ENCODE results near the gene TRAF3IP1.

The TRAF3IP1 gene

GRCh38 chr2:238413368-238413767, 93.0 kb downstream of the TRAF3IP1 start:
- in situ Hi-C loops (cut with HindIII; ENCODE audit: low sequenced_read_pairs), result no loop called here
- TF ChIP-seq, protein P1, sequence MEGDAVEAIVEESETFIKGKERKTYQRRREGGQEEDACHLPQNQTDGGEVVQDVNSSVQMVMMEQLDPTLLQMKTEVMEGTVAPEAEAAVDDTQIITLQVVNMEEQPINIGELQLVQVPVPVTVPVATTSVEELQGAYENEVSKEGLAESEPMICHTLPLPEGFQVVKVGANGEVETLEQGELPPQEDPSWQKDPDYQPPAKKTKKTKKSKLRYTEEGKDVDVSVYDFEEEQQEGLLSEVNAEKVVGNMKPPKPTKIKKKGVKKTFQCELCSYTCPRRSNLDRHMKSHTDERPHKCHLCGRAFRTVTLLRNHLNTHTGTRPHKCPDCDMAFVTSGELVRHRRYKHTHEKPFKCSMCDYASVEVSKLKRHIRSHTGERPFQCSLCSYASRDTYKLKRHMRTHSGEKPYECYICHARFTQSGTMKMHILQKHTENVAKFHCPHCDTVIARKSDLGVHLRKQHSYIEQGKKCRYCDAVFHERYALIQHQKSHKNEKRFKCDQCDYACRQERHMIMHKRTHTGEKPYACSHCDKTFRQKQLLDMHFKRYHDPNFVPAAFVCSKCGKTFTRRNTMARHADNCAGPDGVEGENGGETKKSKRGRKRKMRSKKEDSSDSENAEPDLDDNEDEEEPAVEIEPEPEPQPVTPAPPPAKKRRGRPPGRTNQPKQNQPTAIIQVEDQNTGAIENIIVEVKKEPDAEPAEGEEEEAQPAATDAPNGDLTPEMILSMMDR (IDR thresholded peaks at IDR 0.05; ENCODE audit: low read depth, low read length), result no peak
- H3K4me3 ChIP-seq (ENCODE audit: low read depth, low read length), result no peak overlapping the region
- DNase-seq (ENCODE audit: low read depth, low spot score), result no peak

GRCh38 chr2:238415036-238415764, 94.9 kb downstream of the TRAF3IP1 start:
- no peak overlapping the region for H3K4me3 ChIP-seq (ENCODE audit: low read depth, low read length)
- TF ChIP-seq, protein P1 (IDR thresholded peaks at IDR 0.05; ENCODE audit: low read depth, low read length), result no peak
- no peak for DNase-seq (ENCODE audit: low read depth, low spot score)
- in situ Hi-C loops (cut with HindIII; ENCODE audit: low sequenced_read_pairs), result no loop called here

DNA sequence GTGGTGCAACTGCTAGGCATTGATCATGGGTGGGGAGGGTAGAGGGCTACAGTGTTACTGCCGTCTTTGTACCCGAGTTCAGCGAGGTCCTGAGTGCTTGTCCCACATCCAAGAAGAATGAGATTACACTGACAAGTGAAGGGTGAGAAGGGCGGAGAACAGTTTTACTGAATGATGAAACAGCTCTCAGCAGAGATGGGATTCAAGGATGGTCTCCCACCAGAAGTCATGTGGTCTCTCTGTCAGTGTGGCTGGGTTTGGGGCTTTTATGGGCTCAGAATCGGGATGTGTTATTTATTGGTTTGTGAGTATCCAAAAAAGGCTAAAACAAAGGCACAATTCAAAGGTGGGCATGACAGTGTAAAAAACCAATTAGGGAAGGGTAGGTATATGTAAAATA, 95.6 kb downstream of the TRAF3IP1 start:
- in situ Hi-C loops (cut with HindIII; ENCODE audit: low sequenced_read_pairs), result no loop called here
- no peak for DNase-seq (ENCODE audit: low read depth, low spot score)
- TF ChIP-seq, protein P1 (IDR thresholded peaks at IDR 0.05; ENCODE audit: low read depth, low read length), result no peak
- H3K4me3 ChIP-seq (ENCODE audit: low read depth, low read length), result no peak overlapping the region

DNA sequence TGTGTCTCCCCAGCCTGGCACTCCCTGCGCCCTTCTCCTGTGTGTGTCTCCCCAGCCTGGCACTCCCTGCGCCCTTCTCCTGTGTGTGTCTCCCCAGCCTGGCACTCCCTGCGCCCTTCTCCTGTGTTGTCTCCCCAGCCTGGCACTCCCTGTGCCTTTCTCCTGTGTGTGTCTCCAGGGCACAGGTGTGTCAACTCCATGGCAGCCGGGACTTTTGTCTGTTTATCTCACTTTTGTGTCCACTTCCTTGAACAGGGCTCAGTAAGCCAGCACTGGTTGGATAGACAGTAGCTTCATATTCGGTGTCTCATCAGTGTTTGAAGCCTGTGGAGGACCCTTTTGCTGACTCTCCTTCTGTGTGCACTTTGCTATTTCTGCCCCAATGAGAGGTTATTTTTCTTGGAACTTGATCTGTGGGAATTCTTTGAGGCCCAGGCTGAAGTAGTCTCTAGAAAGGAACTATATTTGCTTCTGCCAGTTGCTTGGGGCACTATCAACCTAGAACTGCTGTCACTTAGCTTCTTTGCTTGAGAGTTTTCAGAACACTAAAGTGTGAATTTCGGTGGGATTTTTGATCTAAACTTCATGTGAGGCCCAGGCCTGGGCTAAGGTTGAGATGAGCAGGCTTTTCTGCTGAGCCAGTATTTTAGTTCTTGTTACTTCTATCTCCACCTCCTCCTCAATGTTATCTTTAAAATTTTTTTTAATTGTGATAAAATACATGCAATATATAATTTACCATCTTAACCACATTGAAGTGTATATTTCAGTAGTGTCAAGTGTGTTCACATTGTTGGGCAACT, 98.1 kb downstream of the TRAF3IP1 start:
- TF ChIP-seq, protein P1 (IDR thresholded peaks at IDR 0.05; ENCODE audit: low read depth, low read length), result no peak
- in situ Hi-C loops (cut with HindIII; ENCODE audit: low sequenced_read_pairs), result no loop called here
- no peak overlapping the region for H3K4me3 ChIP-seq (ENCODE audit: low read depth, low read length)
- DNase-seq (ENCODE audit: low read depth, low spot score), result peak; percentile 69

- DNase-seq (ENCODE audit: low read depth, low spot score), result no peak
- H3K4me3 ChIP-seq (ENCODE audit: low read depth, low read length), result no peak overlapping the region
- TF ChIP-seq, protein P1 (IDR thresholded peaks at IDR 0.05; ENCODE audit: low read depth, low read length), result no peak
- in situ Hi-C loops (cut with HindIII; ENCODE audit: low sequenced_read_pairs), result no loop called here
Measured at GRCh38 chr2:238418999-238419546, 98.8 kb downstream of the TRAF3IP1 start.

GRCh38 chr2:238420442-238420841, 100.1 kb downstream of the TRAF3IP1 start:
- DNase-seq (ENCODE audit: low read depth, low spot score), result no peak
- TF ChIP-seq, protein P1 (IDR thresholded peaks at IDR 0.05; ENCODE audit: low read depth, low read length), result no peak
- no peak overlapping the region for H3K4me3 ChIP-seq (ENCODE audit: low read depth, low read length)
- in situ Hi-C loops (cut with HindIII; ENCODE audit: low sequenced_read_pairs), result no loop called here
